Stimulated activated CD4-positive, alpha-beta T cell treated with anti-CD3 and anti-CD28 coated beads, Interleukin-15, amount 100 ng/mL, for 1 hour (primary cell): ENCODE measurements around the gene SMIM23.

Source experiments
- DNase-seq, 2 donors: peaks; one replicate each; pipeline ENCODE4 v3.0.0-alpha.2; 2020; ENCODE audit warnings: low read depth in 1 of 2, low spot score in 1 of 2

The SMIM23 gene

GRCh38 chr5:171813813-171814490 lies 28.3 kb downstream of the SMIM23 start:
- no peak for DNase-seq

- no peak for DNase-seq
These were observed 31.0 kb downstream of the SMIM23 start for GRCh38 chr5:171816666-171817065.

GRCh38 chr5:171820561-171820960 lies 34.9 kb downstream of the SMIM23 start:
- no peak for DNase-seq

GRCh38 chr5:171821286-171821685 lies 35.7 kb downstream of the SMIM23 start:
- no peak for DNase-seq

GRCh38 chr5:171823269-171823668 lies 37.7 kb downstream of the SMIM23 start:
- DNase-seq: no peak

- DNase-seq: no peak
These were observed 39.4 kb downstream of the SMIM23 start for GRCh38 chr5:171825051-171825450.

GRCh38 chr5:171826132-171826531 lies 40.5 kb downstream of the SMIM23 start:
- DNase-seq: no peak

- DNase-seq: no peak
These were observed 41.5 kb downstream of the SMIM23 start for GRCh38 chr5:171827162-171827561.

- no peak for DNase-seq
These were observed 45.1 kb downstream of the SMIM23 start for GRCh38 chr5:171830686-171831085.

- DNase-seq: no peak
These were observed 47.2 kb downstream of the SMIM23 start for GRCh38 chr5:171832775-171833174.

- no peak for DNase-seq
These were observed 48.8 kb downstream of the SMIM23 start for GRCh38 chr5:171834461-171834860.

GRCh38 chr5:171835066-171835465 lies 49.4 kb downstream of the SMIM23 start:
- no peak for DNase-seq

- no peak for DNase-seq
These were observed 51.9 kb downstream of the SMIM23 start for GRCh38 chr5:171837522-171837921.

GRCh38 chr5:171838066-171838465 lies 52.4 kb downstream of the SMIM23 start:
- DNase-seq: no peak

GRCh38 chr5:171839112-171839511 lies 53.5 kb downstream of the SMIM23 start:
- DNase-seq: no peak

- DNase-seq: no peak
These were observed 54.4 kb downstream of the SMIM23 start for GRCh38 chr5:171840066-171840465.
